Nephron progenitor cell (in vitro differentiated cells): ENCODE results near the gene UBL7.

Source experiments
- DNase-seq: peaks from one replicate; pipeline ENCODE4 v3.0.0; 2021
- H3K27ac Mint-ChIP-seq: 2 replicates; pipeline ENCODE4 v1.8.0; 2021; ENCODE audit warnings: mild to moderate bottlenecking, moderate library complexity, mixed read lengths
- H3K27me3 Mint-ChIP-seq: 2 replicates; pipeline ENCODE4 v1.8.0; 2021; ENCODE audit warnings: mild to moderate bottlenecking, low read depth, mixed read lengths; ENCODE audit not compliant: poor library complexity
- H3K36me3 Mint-ChIP-seq: 2 replicates; pipeline ENCODE4 v1.8.0; 2021; ENCODE audit warnings: low read depth, mixed read lengths
- H3K4me1 Mint-ChIP-seq: 2 replicates; pipeline ENCODE4 v1.8.0; 2021; ENCODE audit warnings: mixed read lengths
- H3K4me3 Mint-ChIP-seq: 2 replicates; pipeline ENCODE4 v1.8.0; 2021; ENCODE audit warnings: mild to moderate bottlenecking, moderate library complexity, mixed read lengths
- H3K9me3 Mint-ChIP-seq: 2 replicates; pipeline ENCODE4 v1.8.0; 2021; ENCODE audit warnings: mild to moderate bottlenecking, moderate library complexity, mixed read lengths
- CTCF ChIP-seq: fragments of 200-600 bp; sonication (generic); IDR thresholded peaks from 2 replicates; pipeline ENCODE4 v1.5.0; 2021; ENCODE audit warnings: antibody characterized with exemption

UBL7 gene

GRCh38 chr15:74406517-74406916 is 54.4 kb downstream of the UBL7 start:
- Mint-ChIP-seq H3K36me3 (peaks cover 2% of the 10 kb centered on the region), H3K27me3 (peaks cover 7% of the 10 kb centered on the region), H3K4me3 (no peak overlapping the region), H3K9me3 (no peaks in the 10 kb centered on the region), H3K4me1 (peaks cover 54% of the 10 kb centered on the region), H3K27ac (peak overlapping the region; percentile 15)
- DNase-seq: no peak
- TF ChIP-seq CTCF: no peak

GRCh38 chr15:74405823-74406222 is 55.1 kb downstream of the UBL7 start:
- TF ChIP-seq CTCF: no peak
- DNase-seq: no peak
- no peak overlapping the region for H3K27ac Mint-ChIP-seq
- peaks cover 60% of the 10 kb centered on the region for H3K4me1 Mint-ChIP-seq
- no peak overlapping the region for H3K4me3 Mint-ChIP-seq
- H3K9me3 Mint-ChIP-seq: no peaks in the 10 kb centered on the region
- H3K36me3 Mint-ChIP-seq: no peaks in the 10 kb centered on the region
- peaks cover 7% of the 10 kb centered on the region for H3K27me3 Mint-ChIP-seq

GRCh38 chr15:74403991-74404563 is 56.9 kb downstream of the UBL7 start:
- DNase-seq: no peak
- H3K9me3 Mint-ChIP-seq: no peaks in the 10 kb centered on the region
- peak overlapping the region; percentile 74 for H3K27ac Mint-ChIP-seq
- no peak for TF ChIP-seq CTCF
- H3K36me3 Mint-ChIP-seq: no peaks in the 10 kb centered on the region
- H3K4me3 Mint-ChIP-seq: no peak overlapping the region
- peaks cover 62% of the 10 kb centered on the region for H3K4me1 Mint-ChIP-seq
- peaks cover 7% of the 10 kb centered on the region for H3K27me3 Mint-ChIP-seq

GRCh38 chr15:74403588-74403919 is 57.4 kb downstream of the UBL7 start:
- H3K9me3 Mint-ChIP-seq: no peaks in the 10 kb centered on the region

GRCh38 chr15:74402873-74403587 is 57.9 kb downstream of the UBL7 start:
- TF ChIP-seq CTCF: no peak
- H3K27me3 Mint-ChIP-seq: peaks cover 4% of the 10 kb centered on the region
- no peak overlapping the region for H3K27ac Mint-ChIP-seq
- no peaks in the 10 kb centered on the region for H3K36me3 Mint-ChIP-seq
- H3K4me3 Mint-ChIP-seq: no peak overlapping the region
- no peaks in the 10 kb centered on the region for H3K9me3 Mint-ChIP-seq
- H3K4me1 Mint-ChIP-seq: peaks cover 52% of the 10 kb centered on the region
- DNase-seq: no peak

More at GRCh38 chr15:74403588-74403919, 57.4 kb downstream of the UBL7 start:
- DNase-seq: no peak
- peak overlapping the region; percentile 74 for H3K27ac Mint-ChIP-seq
- peaks cover 57% of the 10 kb centered on the region for H3K4me1 Mint-ChIP-seq
- no peak for TF ChIP-seq CTCF
- H3K4me3 Mint-ChIP-seq: no peak overlapping the region
- H3K36me3 Mint-ChIP-seq: no peaks in the 10 kb centered on the region
- peaks cover 4% of the 10 kb centered on the region for H3K27me3 Mint-ChIP-seq

- no peaks in the 10 kb centered on the region for H3K36me3 Mint-ChIP-seq
- TF ChIP-seq CTCF: no peak
- no peak overlapping the region for H3K4me3 Mint-ChIP-seq
- peaks cover 4% of the 10 kb centered on the region for H3K27me3 Mint-ChIP-seq
- DNase-seq: no peak
- H3K9me3 Mint-ChIP-seq: no peaks in the 10 kb centered on the region
- peaks cover 45% of the 10 kb centered on the region for H3K4me1 Mint-ChIP-seq
- H3K27ac Mint-ChIP-seq: no peak overlapping the region
Measured at GRCh38 chr15:74402337-74402841, 58.6 kb downstream of the UBL7 start.
